GM21737 (cell line): ENCODE data around the gene GIPR.
A peak's percentile ranks its signal among the peaks of the same experiment; 100 is the strongest.
"Not testable (repeated sequence)": the region's sequence is repeated elsewhere in the genome, so short reads cannot be mapped to it uniquely, and the experiment has no call there.

Experiments used
- ATAC-seq: cut with Tn5 transposase; IDR thresholded peaks from one replicate; pipeline ENCODE4 v1.9.1; 2021; ENCODE audit warnings: mild to moderate bottlenecking, moderate library complexity; ENCODE audit not compliant: unreplicated experiment

The GIPR gene

GRCh38 chr19:45667620-45668341, at the start of gene GIPR:
Gene GIPR, plus strand, starts transcription at chr19:45668221. Its CDS starts 1,300 bp downstream, at chr19:45669521.
- peak; percentile 34 for ATAC-seq

- ATAC-seq = no peak
Observed at GRCh38 chr19:45621389-45621788, 46.6 kb upstream of the GIPR start.

GRCh38 chr19:45621976-45622503, 46.0 kb upstream of the GIPR start:
- no peak for ATAC-seq

- no peak for ATAC-seq
Observed at GRCh38 chr19:45623984-45624383, 44.0 kb upstream of the GIPR start.

GRCh38 chr19:45628219-45628618, 39.8 kb upstream of the GIPR start:
- not testable (repeated sequence) for ATAC-seq

- ATAC-seq = no peak
Observed at GRCh38 chr19:45629704-45630103, 38.3 kb upstream of the GIPR start.

GRCh38 chr19:45630463-45630862, 37.6 kb upstream of the GIPR start:
- ATAC-seq = no peak

- ATAC-seq = no peak
Observed at GRCh38 chr19:45632468-45633196, 35.4 kb upstream of the GIPR start.

GRCh38 chr19:45636275-45636674, 31.7 kb upstream of the GIPR start:
- no peak for ATAC-seq

- no peak for ATAC-seq
Observed at GRCh38 chr19:45636902-45637301, 31.1 kb upstream of the GIPR start.

- no peak for ATAC-seq
Observed at GRCh38 chr19:45637890-45638667, 29.9 kb upstream of the GIPR start.

GRCh38 chr19:45638930-45639729, 28.9 kb upstream of the GIPR start, which contains the start of gene EML2:
Gene EML2, minus strand, starts transcription at chr19:45639397. Its CDS starts 21 bp downstream, at chr19:45639376.
- no peak for ATAC-seq

GRCh38 chr19:45640849-45641273, 27.2 kb upstream of the GIPR start:
- ATAC-seq = no peak

- ATAC-seq = peak; percentile 39
Observed at GRCh38 chr19:45641274-45642105, 26.5 kb upstream of the GIPR start.

GRCh38 chr19:45643024-45643926, 24.7 kb upstream of the GIPR start:
- ATAC-seq = peak; percentile 32

- no peak for ATAC-seq
Observed at GRCh38 chr19:45643927-45644771, 23.9 kb upstream of the GIPR start.

- ATAC-seq = no peak
Observed at GRCh38 chr19:45645068-45645630, 22.9 kb upstream of the GIPR start.
